Left ventricle myocardium inferior (tissue), 1 donor: ENCODE data around the gene GPLD1. TPM values are rescaled to one million over a fixed set of nuclear protein-coding genes. Genes with fewer than 3 reads are reported as not detected.
"Not testable (repeated sequence)": the region's sequence is repeated elsewhere in the genome, so short reads cannot be mapped to it uniquely, and the experiment has no call there.

Experiments
- DNase-seq: peaks from one replicate; pipeline ENCODE4 v3.0.0-alpha.2; 2020
- H3K27ac ChIP-seq: fragments of 200-600 bp; replicated peaks from 2 replicates; pipeline ENCODE4 v1.8.0; 2021
- H3K27me3 ChIP-seq: fragments of 200-600 bp; 2 replicates; pipeline ENCODE4 v1.8.0; 2021; ENCODE audit warnings: low read depth
- H3K36me3 ChIP-seq: fragments of 200-600 bp; 2 replicates; pipeline ENCODE4 v1.8.0; 2021
- H3K4me1 ChIP-seq: fragments of 200-600 bp; 2 replicates; pipeline ENCODE4 v1.8.0; 2021
- H3K4me3 ChIP-seq: fragments of 200-600 bp; 2 replicates; pipeline ENCODE4 v1.8.0; 2021; ENCODE audit warnings: mild to moderate bottlenecking, moderate library complexity
- H3K9me3 ChIP-seq: fragments of 200-600 bp; replicated peaks from 2 replicates; pipeline ENCODE4 v1.8.0; 2021
- CTCF ChIP-seq: fragments of 200-600 bp; IDR thresholded peaks from 2 replicates; pipeline ENCODE4 v1.8.0; 2021; ENCODE audit warnings: antibody characterized with exemption, mild to moderate bottlenecking, borderline replicate concordance
- intact Hi-C: fragments of 100-400 bp; cut with micrococcal nuclease; formaldehyde crosslinking; loops from one replicate; pipeline ENCODE4 v1.11.0; 2022
- total RNA-seq: library from RNA; stranded (reverse); fragmentation: NEBNext Ultra II Directional; extraction: Animal tissue kit (Norgen Biotek cat#: 25700); gene quantifications from one replicate; pipeline ENCODE4 v1.2.1, GENCODE V29; 2021
- donor health status: DM: no; HTN: yes; CAD: no; lungs with severe emphysema.

GPLD1 gene
- total RNA-seq, 1 donor from 2014 or later: 0.71 TPM

GRCh38 chr6:24401458-24401857 lies 87.9 kb downstream of the GPLD1 start:
- Histone ChIP-seq H3K4me3 (no peak overlapping the region), H3K27ac (no peak overlapping the region), H3K4me1 (peaks cover 33% of the 10 kb centered on the region), H3K36me3 (peaks cover 15% of the 10 kb centered on the region), H3K27me3 (peaks cover 35% of the 10 kb centered on the region), H3K9me3 (peaks cover 4% of the 10 kb centered on the region)
- no peak for DNase-seq
- intact Hi-C loops: no loop called here
- TF ChIP-seq CTCF: no peak

- H3K27me3 ChIP-seq: peaks cover 46% of the 10 kb centered on the region
- H3K4me3 ChIP-seq, H3K36me3 ChIP-seq, H3K9me3 ChIP-seq, intact Hi-C loops, H3K27ac ChIP-seq, DNase-seq: not testable (repeated sequence)
- peaks cover 30% of the 10 kb centered on the region for H3K4me1 ChIP-seq
Measured at GRCh38 chr6:24400045-24401039, 89.0 kb downstream of the GPLD1 start.

GRCh38 chr6:24397631-24398030 lies 91.7 kb downstream of the GPLD1 start:
- Histone ChIP-seq H3K36me3 (no peaks in the 10 kb centered on the region), H3K27me3 (peaks cover 56% of the 10 kb centered on the region), H3K27ac (no peak overlapping the region), H3K4me1 (peaks cover 5% of the 10 kb centered on the region), H3K9me3 (peaks cover 4% of the 10 kb centered on the region), H3K4me3 (no peak overlapping the region)
- DNase-seq: no peak
- no peak for TF ChIP-seq CTCF
- intact Hi-C loops: no loop called here

- peaks cover 4% of the 10 kb centered on the region for H3K9me3 ChIP-seq
- no peak overlapping the region for H3K4me3 ChIP-seq
- intact Hi-C loops: no loop called here
- H3K4me1 ChIP-seq: no peaks in the 10 kb centered on the region
- peaks cover 56% of the 10 kb centered on the region for H3K27me3 ChIP-seq
- no peak for DNase-seq
- TF ChIP-seq CTCF: no peak
- no peaks in the 10 kb centered on the region for H3K36me3 ChIP-seq
- H3K27ac ChIP-seq: no peak overlapping the region
Measured at GRCh38 chr6:24396824-24397223, 92.6 kb downstream of the GPLD1 start.

- Histone ChIP-seq H3K4me3 (no peak overlapping the region), H3K36me3 (no peaks in the 10 kb centered on the region), H3K27ac (no peak overlapping the region), H3K9me3 (peaks cover 4% of the 10 kb centered on the region), H3K4me1 (no peaks in the 10 kb centered on the region), H3K27me3 (peaks cover 48% of the 10 kb centered on the region)
- intact Hi-C loops: no loop called here
- TF ChIP-seq CTCF: no peak
- DNase-seq: no peak
Measured at GRCh38 chr6:24394780-24395437, 94.5 kb downstream of the GPLD1 start.
